Transverse colon (tissue), 4 donors: ENCODE data around the gene ARMC8. TPM values are rescaled to one million over a fixed set of nuclear protein-coding genes. Genes with fewer than 3 reads are reported as not detected.

Experiments
- DNase-seq: peaks from one replicate; pipeline ENCODE4 v3.0.0-alpha.2; 2019
- H3K27ac ChIP-seq, 4 donors: fragments of 200-600 bp; sonication (generic); 2 replicates each; pipeline ENCODE4 v1.5.1; 2016 to 2018; ENCODE audit warnings: inconsistent platforms in 4 of 4
- H3K27me3 ChIP-seq: fragments of 200-600 bp; sonication (generic); 2 replicates; pipeline ENCODE4 v1.5.1; 2017; ENCODE audit warnings: inconsistent platforms
- H3K36me3 ChIP-seq, 4 donors: fragments of 200-600 bp; sonication (generic); 2 replicates each; pipeline ENCODE4 v1.5.1; 2017 to 2019; ENCODE audit warnings: inconsistent platforms in 4 of 4
- H3K4me1 ChIP-seq, 4 donors: fragments of 200-600 bp; sonication (generic); 2 replicates each; pipeline ENCODE4 v1.5.1; 2017 to 2020; ENCODE audit warnings: inconsistent platforms in 4 of 4
- H3K4me3 ChIP-seq, 4 donors: fragments of 200-600 bp; sonication (generic); 1 replicate in 1 of 4; 2 replicates in 3 of 4; pipeline versions ENCODE4 v1.5.1 to v1.6.1; 2017 to 2019; ENCODE audit warnings: inconsistent platforms in 4 of 4
- H3K9me3 ChIP-seq, 2 donors: fragments of 200-600 bp; sonication (generic); 2 replicates each; pipeline ENCODE4 v1.5.1; 2017 to 2019; ENCODE audit warnings: inconsistent platforms in 2 of 2
- EP300 ChIP-seq: sonication (generic); formaldehyde crosslinking; IDR thresholded peaks from one replicate; pipeline ENCODE4 v1.6.1; 2017; ENCODE audit warnings: antibody characterized with exemption, low read depth
- POLR2A ChIP-seq: fragments of 450-650 bp; IDR thresholded peaks from one replicate; pipeline ENCODE4 v1.6.1; 2016; ENCODE audit warnings: antibody characterized with exemption, mild to moderate bottlenecking, moderate library complexity
- POLR2AphosphoS5 ChIP-seq, 3 donors: sonication (generic); formaldehyde crosslinking; IDR thresholded peaks; one replicate each; pipeline ENCODE4 v1.6.1; 2016; ENCODE audit warnings: antibody characterized with exemption in 3 of 3
- WGBS, 2 donors: methylation state at CpG; one replicate each; pipeline ENCODE4 v1.1.5; 2018; ENCODE audit warnings: low coverage in 1 of 2; 5-methylcytosine and 5-hydroxymethylcytosine counted together
- in situ Hi-C, 4 donors: fragments of 200-750 bp; cut with MboI; loops; one replicate each; pipeline versions ENCODE4 v1.15.0 to v1.15.1; 2017; ENCODE audit warnings: low sequenced_read_pairs in 3 of 4, low pct_ligation_motif_present in 1 of 4, low pct_unique_long_range_greater_than_20kb in 1 of 4
- intact Hi-C: fragments of 100-400 bp; cut with DNase I; formaldehyde crosslinking; loops from one replicate; pipeline ENCODE4 v1.15.1; 2023; ENCODE audit warnings: low total_unique reads
- total RNA-seq, 4 donors: library from RNA; depleted of rRNA; stranded (reverse); fragments of >200 nt; gene quantifications; one replicate each; pipeline ENCODE4 v1.1.0, GENCODE V29; 2016
- TF ChIP-seq, protein P1 (sequence below), 5 experiments: fragments of 200-600 bp in 3 of 5; fragments of 450-650 bp in 2 of 5; sonication (generic) in 3 of 5; IDR thresholded peaks; 1 replicate in 2 of 5; 2 replicates in 3 of 5; pipeline ENCODE4 v1.5.1; 2016 to 2017; ENCODE audit warnings: antibody characterized with exemption in 5 of 5, inconsistent platforms in 3 of 5, mild to moderate bottlenecking in 2 of 5, moderate library complexity in 1 of 5

ARMC8 gene
- total RNA-seq, 4 donors from 2014 or later = 48.1 to 63.8 (median 60.3) TPM

DNA sequence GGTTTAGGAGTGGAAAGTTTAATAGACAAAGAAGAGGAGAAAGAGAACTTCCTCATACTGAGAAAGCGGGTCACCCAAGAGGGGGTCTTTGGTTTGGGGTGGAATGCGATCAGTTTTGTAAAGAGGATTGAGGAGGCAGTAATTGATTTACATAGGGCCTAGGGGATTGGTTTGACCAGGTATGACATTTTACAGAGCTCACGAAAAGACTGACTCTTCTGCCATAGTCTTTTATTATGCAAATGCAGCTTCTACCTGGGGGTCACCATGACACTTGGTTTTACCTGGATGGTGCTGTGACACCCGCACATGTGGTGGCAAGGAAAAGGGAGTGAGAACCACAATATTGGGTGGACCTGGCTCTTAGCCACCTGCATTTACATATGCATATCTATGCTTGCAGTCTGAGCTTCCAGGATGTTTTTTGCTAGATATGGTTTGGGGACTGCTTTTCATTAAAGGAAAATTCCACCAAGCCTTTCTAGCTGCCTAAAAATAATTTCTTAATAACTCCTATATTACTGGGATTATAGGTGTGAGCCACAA lies 149.4 kb downstream of the ARMC8 start:
- 90 to 94% methylated on average over 3 to 4 of the region's 4 CpGs for WGBS, 2 donors
- intact Hi-C loops (no loop called here), in situ Hi-C loops (loop anchor here in 1 of 4 donors (10.0 kb wide), 1 partner anchor 258 kb away; the partner anchor contains the start of gene CEP70)
- H3K27ac ChIP-seq = no peak overlapping the region
- no peaks in the 10 kb centered on the region for H3K9me3 ChIP-seq
- H3K4me1 ChIP-seq = no peaks in the 10 kb centered on the region
- no peaks in the 10 kb centered on the region for H3K27me3 ChIP-seq
- no peak overlapping the region for H3K4me3 ChIP-seq
- TF ChIP-seq, protein P1, sequence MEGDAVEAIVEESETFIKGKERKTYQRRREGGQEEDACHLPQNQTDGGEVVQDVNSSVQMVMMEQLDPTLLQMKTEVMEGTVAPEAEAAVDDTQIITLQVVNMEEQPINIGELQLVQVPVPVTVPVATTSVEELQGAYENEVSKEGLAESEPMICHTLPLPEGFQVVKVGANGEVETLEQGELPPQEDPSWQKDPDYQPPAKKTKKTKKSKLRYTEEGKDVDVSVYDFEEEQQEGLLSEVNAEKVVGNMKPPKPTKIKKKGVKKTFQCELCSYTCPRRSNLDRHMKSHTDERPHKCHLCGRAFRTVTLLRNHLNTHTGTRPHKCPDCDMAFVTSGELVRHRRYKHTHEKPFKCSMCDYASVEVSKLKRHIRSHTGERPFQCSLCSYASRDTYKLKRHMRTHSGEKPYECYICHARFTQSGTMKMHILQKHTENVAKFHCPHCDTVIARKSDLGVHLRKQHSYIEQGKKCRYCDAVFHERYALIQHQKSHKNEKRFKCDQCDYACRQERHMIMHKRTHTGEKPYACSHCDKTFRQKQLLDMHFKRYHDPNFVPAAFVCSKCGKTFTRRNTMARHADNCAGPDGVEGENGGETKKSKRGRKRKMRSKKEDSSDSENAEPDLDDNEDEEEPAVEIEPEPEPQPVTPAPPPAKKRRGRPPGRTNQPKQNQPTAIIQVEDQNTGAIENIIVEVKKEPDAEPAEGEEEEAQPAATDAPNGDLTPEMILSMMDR (IDR thresholded peaks at IDR 0.05) = no peak
- TF ChIP-seq POLR2AphosphoS5 (IDR thresholded peaks at IDR 0.05) (no peak), POLR2A (no peak), EP300 (no peak)
- no peaks in the 10 kb centered on the region for H3K36me3 ChIP-seq
- no peak for DNase-seq

DNA sequence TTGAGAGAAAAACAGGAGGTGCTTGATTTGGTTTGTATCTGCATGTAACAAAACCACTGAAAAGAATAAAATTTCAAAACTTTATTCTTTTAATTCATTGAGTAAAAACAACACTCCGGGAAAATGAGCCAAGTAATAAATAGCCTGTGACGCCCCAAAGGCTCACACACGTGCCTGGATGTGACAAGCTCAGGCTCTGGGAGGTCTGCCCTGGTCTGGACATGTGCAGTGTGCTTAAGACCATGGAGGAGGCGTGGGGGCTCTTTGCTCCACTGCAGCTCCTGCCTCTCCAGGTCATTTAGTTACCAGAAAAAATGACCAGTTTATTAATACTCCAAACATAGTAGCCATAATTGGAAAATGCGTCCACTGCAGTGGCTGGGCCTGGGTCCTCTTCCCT lies 151.1 kb downstream of the ARMC8 start:
- TF ChIP-seq POLR2AphosphoS5 (IDR thresholded peaks at IDR 0.05) (no peak), EP300 (no peak), POLR2A (no peak)
- TF ChIP-seq, protein P1 (IDR thresholded peaks at IDR 0.05) = no peak
- Histone ChIP-seq H3K4me3 (no peak overlapping the region), H3K27ac (no peak overlapping the region), H3K36me3 (no peaks in the 10 kb centered on the region), H3K27me3 (no peaks in the 10 kb centered on the region), H3K4me1 (no peaks in the 10 kb centered on the region), H3K9me3 (no peaks in the 10 kb centered on the region)
- in situ Hi-C loops (loop anchor here in 1 of 4 donors (10.0 kb wide), 1 partner anchor 257 kb away; the partner anchor contains the start of gene CEP70), intact Hi-C loops (no loop called here)
- DNase-seq = no peak
- 45 to 57% methylated on average over 5 of the region's 5 CpGs for WGBS, 2 donors

DNA sequence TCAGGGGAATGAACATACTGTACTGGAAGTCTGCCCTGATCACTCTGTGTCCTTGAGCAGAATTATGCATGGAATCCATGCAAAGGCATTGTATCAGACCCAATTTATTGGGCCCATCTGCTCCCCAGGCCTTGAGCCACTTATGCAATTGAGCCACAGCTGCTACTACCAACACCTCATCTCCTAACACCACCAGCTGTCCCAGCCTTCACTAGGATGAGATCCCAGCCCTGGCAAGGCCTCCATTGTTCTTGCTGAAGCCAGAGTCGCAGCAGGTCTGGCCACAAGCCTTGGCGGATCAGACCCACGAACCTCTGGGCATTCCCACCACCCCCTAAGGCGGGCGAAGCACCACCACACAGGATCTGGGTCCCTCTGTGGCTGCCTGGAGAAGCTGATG lies 151.7 kb downstream of the ARMC8 start:
- Histone ChIP-seq H3K36me3 (no peaks in the 10 kb centered on the region), H3K4me1 (no peaks in the 10 kb centered on the region), H3K27me3 (no peaks in the 10 kb centered on the region), H3K27ac (no peak overlapping the region), H3K4me3 (no peak overlapping the region), H3K9me3 (no peaks in the 10 kb centered on the region)
- WGBS, 2 donors = 81% methylated on average over 5 of the region's 5 CpGs; no CpG with 5 or more reads in 1 of the 2 donors
- in situ Hi-C loops = loop anchor here in 1 of 4 donors (10.0 kb wide), 1 partner anchor 256 kb away; the partner anchor contains the start of gene CEP70
- no peak for DNase-seq
- intact Hi-C loops = no loop called here
- TF ChIP-seq EP300 = no peak
- TF ChIP-seq, protein P1 (IDR thresholded peaks at IDR 0.05) = no peak
- TF ChIP-seq POLR2AphosphoS5 (IDR thresholded peaks at IDR 0.05) = no peak
- TF ChIP-seq POLR2A = no peak

DNA sequence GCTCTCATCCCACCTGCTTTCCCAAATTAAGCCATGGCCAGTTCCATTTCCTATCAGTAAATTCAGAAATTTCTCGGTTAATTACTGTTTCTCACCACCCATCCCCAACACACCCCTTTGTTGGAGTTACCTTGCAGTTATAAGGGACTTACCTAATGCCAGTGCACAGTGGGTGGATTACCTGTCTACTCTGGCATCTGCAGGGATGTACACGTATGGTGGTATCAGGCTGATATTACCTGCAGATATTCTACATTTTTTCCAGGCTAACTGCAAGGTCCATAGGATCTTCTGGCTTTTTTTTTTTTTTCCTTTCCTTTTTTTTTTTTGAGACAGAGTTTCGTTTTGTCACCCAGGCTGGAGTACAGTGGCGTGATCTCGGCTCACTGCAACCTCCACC lies 153.4 kb downstream of the ARMC8 start:
- 76 to 77% methylated on average over 2 to 5 of the region's 5 CpGs for WGBS, 2 donors
- no peaks in the 10 kb centered on the region for H3K9me3 ChIP-seq
- no peaks in the 10 kb centered on the region for H3K36me3 ChIP-seq
- in situ Hi-C loops = no loop called here
- intact Hi-C loops = no loop called here
- H3K27ac ChIP-seq = no peak overlapping the region
- no peak overlapping the region for H3K4me3 ChIP-seq
- TF ChIP-seq, protein P1 (IDR thresholded peaks at IDR 0.05) = no peak
- TF ChIP-seq POLR2A = no peak
- TF ChIP-seq POLR2AphosphoS5 (IDR thresholded peaks at IDR 0.05) = no peak
- TF ChIP-seq EP300 = no peak
- no peaks in the 10 kb centered on the region for H3K27me3 ChIP-seq
- H3K4me1 ChIP-seq = no peaks in the 10 kb centered on the region
- DNase-seq = no peak
